Smooth muscle cell (in vitro differentiated cells): ENCODE results near the gene CCDC134. TPM values are rescaled to one million over a fixed set of nuclear protein-coding genes. Genes with fewer than 3 reads are reported as not detected.

Source experiments
- DNase-seq: peaks from one replicate; lab custom pipeline; 2025; ENCODE audit not compliant: unreplicated experiment; lab: John Stamatoyannopoulos, UW
- H2AFZ ChIP-seq: fragments of 200-600 bp; sonication (generic); 2 replicates; pipeline ENCODE4 v1.6.0; 2016; ENCODE audit warnings: antibody characterized with exemption, low read depth, mild to moderate bottlenecking
- H3F3A ChIP-seq: fragments of 200-600 bp; sonication (generic); 2 replicates; pipeline ENCODE4 v1.6.0; 2017; ENCODE audit warnings: antibody characterized with exemption, low read depth
- H3K27ac ChIP-seq: fragments of 200-600 bp; sonication (generic); 2 replicates; pipeline ENCODE4 v1.5.1; 2016; ENCODE audit warnings: low read depth, mild to moderate bottlenecking
- H3K27me3 ChIP-seq: fragments of 200-600 bp; sonication (generic); 2 replicates; pipeline ENCODE4 v1.6.1; 2016; ENCODE audit warnings: low read depth, mild to moderate bottlenecking
- H3K36me3 ChIP-seq: fragments of 200-600 bp; sonication (generic); 2 replicates; pipeline ENCODE4 v1.5.1; 2016; ENCODE audit warnings: low read depth
- H3K4me1 ChIP-seq: fragments of 200-600 bp; sonication (generic); 2 replicates; pipeline ENCODE4 v1.5.1; 2016; ENCODE audit warnings: low read depth
- H3K4me2 ChIP-seq: fragments of 200-600 bp; sonication (generic); 2 replicates; pipeline ENCODE4 v1.6.0; 2016; ENCODE audit warnings: mild to moderate bottlenecking
- H3K4me3 ChIP-seq: fragments of 200-600 bp; sonication (generic); 2 replicates; pipeline ENCODE4 v1.5.1; 2016; ENCODE audit warnings: mild to moderate bottlenecking
- H3K79me2 ChIP-seq: fragments of 200-600 bp; sonication (generic); 2 replicates; pipeline ENCODE4 v1.6.0; 2016; ENCODE audit warnings: low read depth, mild to moderate bottlenecking
- H3K9ac ChIP-seq: fragments of 200-600 bp; sonication (generic); 2 replicates; pipeline ENCODE4 v1.6.0; 2016; ENCODE audit warnings: low read depth
- H3K9me3 ChIP-seq: fragments of 200-600 bp; sonication (generic); replicated peaks from 2 replicates; pipeline ENCODE4 v1.5.1; 2016; ENCODE audit warnings: low read depth
- H4K20me1 ChIP-seq: fragments of 200-600 bp; sonication (generic); 2 replicates; pipeline ENCODE4 v1.6.0; 2016; ENCODE audit warnings: low read depth
- WGBS: methylation state at CpG from one replicate; pipeline ENCODE4 v1.1.7; 2016; ENCODE audit warnings: low lambda C conversion rate; 5-methylcytosine and 5-hydroxymethylcytosine counted together
- polyA plus RNA-seq: library from polyadenylated mRNA; unstranded; fragments of >200 nt; fragmentation: Nextera tagmentation; extraction: Ambion mirVana; gene quantifications from 2 replicates; pipeline ENCODE4 v1.2.1, GENCODE V29; 2016
- total RNA-seq: library from RNA; depleted of rRNA; stranded (reverse); fragments of >200 nt; gene quantifications from 2 replicates; pipeline ENCODE4 v1.2.3, GENCODE V29; 2014
- TF ChIP-seq, protein P1 (sequence below): fragments of 200-600 bp; sonication (generic); IDR thresholded peaks from 2 replicates; pipeline ENCODE4 v1.5.1; 2017; ENCODE audit warnings: borderline replicate concordance, mild to moderate bottlenecking, antibody characterized with exemption; ENCODE audit not compliant: insufficient read depth, poor library complexity, severe bottlenecking

Gene CCDC134
- total and polyA plus RNA-seq, 2 experiments from 2014 or later: 7.4 to 8.8 TPM

DNA sequence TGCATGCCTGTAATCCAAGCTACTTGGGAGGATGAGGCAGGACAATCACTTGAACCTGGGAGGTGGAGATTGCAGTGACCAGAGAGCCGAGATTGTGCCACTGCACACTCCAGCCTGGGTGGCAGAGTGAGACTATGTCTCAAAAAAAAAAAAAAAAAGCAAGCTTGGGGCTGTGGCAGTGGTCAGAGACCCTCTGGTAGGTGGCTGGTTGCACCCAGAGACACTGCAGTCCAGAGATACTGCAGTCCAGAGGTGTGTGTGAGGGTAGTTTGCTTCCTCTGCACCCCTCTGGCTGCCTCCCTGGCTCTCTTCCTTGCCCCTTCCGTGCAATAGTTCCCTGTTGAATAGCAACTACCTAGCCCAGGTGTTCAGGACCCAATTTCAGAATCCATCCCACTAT is 1.7 kb upstream of the CCDC134 start:
- TF ChIP-seq, protein P1, sequence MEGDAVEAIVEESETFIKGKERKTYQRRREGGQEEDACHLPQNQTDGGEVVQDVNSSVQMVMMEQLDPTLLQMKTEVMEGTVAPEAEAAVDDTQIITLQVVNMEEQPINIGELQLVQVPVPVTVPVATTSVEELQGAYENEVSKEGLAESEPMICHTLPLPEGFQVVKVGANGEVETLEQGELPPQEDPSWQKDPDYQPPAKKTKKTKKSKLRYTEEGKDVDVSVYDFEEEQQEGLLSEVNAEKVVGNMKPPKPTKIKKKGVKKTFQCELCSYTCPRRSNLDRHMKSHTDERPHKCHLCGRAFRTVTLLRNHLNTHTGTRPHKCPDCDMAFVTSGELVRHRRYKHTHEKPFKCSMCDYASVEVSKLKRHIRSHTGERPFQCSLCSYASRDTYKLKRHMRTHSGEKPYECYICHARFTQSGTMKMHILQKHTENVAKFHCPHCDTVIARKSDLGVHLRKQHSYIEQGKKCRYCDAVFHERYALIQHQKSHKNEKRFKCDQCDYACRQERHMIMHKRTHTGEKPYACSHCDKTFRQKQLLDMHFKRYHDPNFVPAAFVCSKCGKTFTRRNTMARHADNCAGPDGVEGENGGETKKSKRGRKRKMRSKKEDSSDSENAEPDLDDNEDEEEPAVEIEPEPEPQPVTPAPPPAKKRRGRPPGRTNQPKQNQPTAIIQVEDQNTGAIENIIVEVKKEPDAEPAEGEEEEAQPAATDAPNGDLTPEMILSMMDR: no peak
- no peak overlapping the region for H3K4me2 ChIP-seq
- H3F3A ChIP-seq: no peaks in the 10 kb centered on the region
- peaks cover 9% of the 10 kb centered on the region for H3K4me1 ChIP-seq
- no peak overlapping the region for H3K4me3 ChIP-seq
- no peak for DNase-seq
- H2AFZ ChIP-seq: no peak overlapping the region
- no peaks in the 10 kb centered on the region for H3K9me3 ChIP-seq
- no peaks in the 10 kb centered on the region for H3K27me3 ChIP-seq
- no peaks in the 10 kb centered on the region for H4K20me1 ChIP-seq
- WGBS: 92% methylated on average over 2 of the region's 2 CpGs
- H3K27ac ChIP-seq: no peak overlapping the region
- no peak overlapping the region for H3K9ac ChIP-seq
- H3K36me3 ChIP-seq: no peaks in the 10 kb centered on the region
- H3K79me2 ChIP-seq: peaks cover 14% of the 10 kb centered on the region

DNA sequence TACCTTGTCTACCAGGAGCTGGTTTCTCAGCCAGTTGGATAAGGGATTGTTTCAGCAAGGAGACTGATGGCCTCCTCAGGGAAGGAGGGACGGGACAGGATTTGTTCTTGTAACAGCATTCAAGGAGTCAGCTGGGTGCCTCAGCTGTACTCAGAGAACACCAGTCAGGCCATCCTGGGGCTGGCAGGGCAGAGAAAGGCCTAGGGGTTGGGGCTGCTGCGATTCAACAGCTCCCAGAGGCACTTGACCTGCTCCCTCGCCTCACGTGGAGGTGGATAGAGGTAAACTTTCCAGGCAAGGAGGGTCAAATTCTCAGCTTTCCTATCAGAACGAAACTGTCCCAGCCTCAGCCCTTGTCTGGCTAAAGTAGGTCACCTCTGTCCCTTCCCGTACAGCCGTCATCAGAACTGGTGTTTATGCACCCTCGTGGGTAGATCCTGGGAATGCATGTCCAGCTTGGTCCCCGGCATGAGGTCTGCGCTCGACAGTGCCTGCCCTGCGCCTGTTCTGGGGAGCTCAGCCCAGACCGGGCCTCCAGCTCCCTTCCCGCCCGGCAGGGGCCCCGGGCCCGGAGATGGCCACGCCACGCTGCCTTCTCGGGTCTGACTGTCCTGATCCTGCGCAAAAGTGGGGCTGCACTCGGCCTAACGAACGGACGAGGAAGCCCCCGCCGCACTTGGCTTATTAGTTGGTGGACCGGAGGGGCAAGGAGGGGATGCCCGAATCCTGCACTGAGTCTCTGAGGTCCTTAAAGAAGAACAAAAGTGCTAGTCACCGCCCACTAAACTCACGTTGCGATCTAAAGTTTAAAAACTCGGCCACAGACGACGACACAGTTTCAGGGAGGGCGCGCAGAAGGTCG is 762 bp upstream of the CCDC134 start:
- Histone ChIP-seq H2AFZ (peak overlapping the region; percentile 98), H3K9me3 (no peaks in the 10 kb centered on the region), H3K36me3 (no peaks in the 10 kb centered on the region), H3K4me2 (peak overlapping the region; percentile 98), H3K27me3 (no peaks in the 10 kb centered on the region), H3K27ac (peak overlapping the region; percentile 58), H3K4me1 (peaks cover 9% of the 10 kb centered on the region), H3K79me2 (peaks cover 16% of the 10 kb centered on the region), H4K20me1 (no peaks in the 10 kb centered on the region), H3F3A (no peaks in the 10 kb centered on the region), H3K4me3 (peak overlapping the region; percentile 74), H3K9ac (peak overlapping the region; percentile 66)
- TF ChIP-seq, protein P1: no peak
- no peak for DNase-seq
- WGBS: 50% methylated on average over 38 of the region's 38 CpGs

DNA sequence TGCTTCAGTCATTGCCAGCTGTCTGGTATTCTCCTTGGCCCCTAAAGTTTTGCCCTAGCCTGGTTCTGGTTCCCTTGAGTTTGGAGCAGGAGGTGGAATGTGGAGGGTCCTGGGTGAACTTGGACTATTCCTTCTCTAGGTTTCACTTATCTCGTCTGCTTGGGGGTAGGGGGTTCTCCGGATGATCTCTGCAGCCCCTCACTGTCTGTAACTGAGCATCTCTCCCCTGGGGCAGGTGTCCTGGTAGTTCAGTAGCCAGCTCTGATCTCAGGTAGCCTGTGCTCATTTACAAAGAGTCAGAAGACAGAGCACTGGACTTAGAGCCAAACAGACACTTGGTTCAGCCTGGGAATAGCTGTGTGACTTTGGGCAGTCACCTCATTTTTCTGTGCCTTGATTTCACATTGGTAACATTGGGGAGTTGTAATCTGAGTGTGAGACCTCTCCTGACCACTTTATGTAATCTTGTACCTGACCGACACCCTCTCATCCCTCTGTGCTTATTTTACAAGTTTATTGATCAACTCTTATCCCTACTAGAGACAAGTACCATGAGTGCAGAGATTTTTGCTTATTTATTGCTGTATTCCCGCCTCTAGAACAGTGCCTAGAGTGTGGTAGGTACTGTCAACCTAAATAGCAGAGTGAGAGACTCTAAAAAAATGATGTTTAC is 804 bp downstream of the CCDC134 start:
- H3K9me3 ChIP-seq: no peaks in the 10 kb centered on the region
- no peaks in the 10 kb centered on the region for H4K20me1 ChIP-seq
- peak overlapping the region; percentile 98 for H2AFZ ChIP-seq
- H3K4me2 ChIP-seq: peak overlapping the region; percentile 98
- H3F3A ChIP-seq: no peaks in the 10 kb centered on the region
- H3K36me3 ChIP-seq: no peaks in the 10 kb centered on the region
- no peaks in the 10 kb centered on the region for H3K27me3 ChIP-seq
- no peak for DNase-seq
- H3K4me1 ChIP-seq: peaks cover 9% of the 10 kb centered on the region
- TF ChIP-seq, protein P1: no peak
- H3K79me2 ChIP-seq: peaks cover 18% of the 10 kb centered on the region
- peak overlapping the region; percentile 17 for H3K27ac ChIP-seq
- peak overlapping the region; percentile 74 for H3K4me3 ChIP-seq
- H3K9ac ChIP-seq: peak overlapping the region; percentile 22
- WGBS: 40% methylated on average over 4 of the region's 4 CpGs
